T-helper 1 cell treated with Interleukin-12 subunit alpha and Interleukin-12 subunit beta and Interleukin-4 antibody, amounts not matched to agents 30 μg/mL and 1 μg/mL, for 36 hours (primary cell): ENCODE data around the gene SERPINA5.

Experiments
- H3K27ac Mint-ChIP-seq: one replicate; pipeline ENCODE4 v1.8.0; 2021; ENCODE audit warnings: mild to moderate bottlenecking, mixed read lengths
- H3K27me3 Mint-ChIP-seq: one replicate; pipeline ENCODE4 v1.8.0; 2021; ENCODE audit warnings: low read depth, mixed read lengths
- H3K36me3 Mint-ChIP-seq: one replicate; pipeline ENCODE4 v1.8.0; 2021; ENCODE audit warnings: low read depth, mixed read lengths
- H3K4me1 Mint-ChIP-seq: one replicate; pipeline ENCODE4 v1.8.0; 2021; ENCODE audit warnings: low read depth, mixed read lengths
- H3K4me3 Mint-ChIP-seq: one replicate; pipeline ENCODE4 v1.8.0; 2021; ENCODE audit warnings: mild to moderate bottlenecking, moderate library complexity, mixed read lengths
- H3K9me3 Mint-ChIP-seq: one replicate; pipeline ENCODE4 v1.8.0; 2021; ENCODE audit warnings: mixed read lengths

The SERPINA5 gene

DNA sequence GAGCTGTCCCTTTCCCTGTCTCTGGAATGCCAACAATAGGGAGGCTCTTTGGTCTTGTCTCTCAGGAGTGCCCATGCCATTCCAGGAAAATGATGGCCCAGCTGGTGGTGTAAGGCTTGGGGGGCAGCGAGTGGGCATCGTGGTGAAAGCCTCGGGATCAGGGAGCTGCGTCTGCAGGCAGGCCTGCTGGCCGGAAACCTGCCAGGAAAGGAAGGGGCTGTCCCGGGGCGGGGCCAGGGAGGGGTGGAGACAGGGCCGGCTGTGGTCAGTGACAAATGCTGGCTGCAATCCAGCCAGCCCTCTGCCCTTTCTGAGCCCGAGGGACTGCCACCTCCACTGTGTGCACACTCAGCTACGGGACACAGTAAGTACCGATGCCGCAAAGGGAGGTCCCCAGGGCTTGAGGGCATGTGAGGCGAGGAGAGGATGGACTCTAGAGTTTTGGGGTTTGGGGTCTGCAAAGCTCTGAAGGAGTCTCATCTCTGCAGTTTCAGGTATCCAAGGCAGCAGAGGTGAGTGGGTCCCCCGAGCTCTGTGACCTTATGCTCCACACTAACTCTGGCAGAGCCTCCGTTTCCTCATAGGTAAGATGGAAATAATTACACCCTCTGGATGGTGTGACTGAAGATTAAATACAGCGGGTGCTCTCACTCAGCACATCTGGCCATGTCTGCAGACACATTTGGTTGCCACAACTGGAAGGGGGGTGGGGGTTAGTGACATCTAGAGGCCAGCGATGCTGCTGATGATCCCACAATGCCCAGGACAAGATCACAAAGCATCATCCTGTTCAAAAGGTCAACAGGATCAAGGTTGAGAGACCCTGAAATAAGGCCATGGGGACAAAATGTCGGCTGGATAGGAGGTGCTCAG is at the start of gene SERPINA5:
Gene SERPINA5 (plus strand): TSS at position 300 of the 873 bp plus-strand sequence. CDS start 5,937 bp downstream, outside the sequence.
- Mint-ChIP-seq H3K4me1 (no peaks in the 10 kb centered on the region), H3K27ac (no peak within 1 kb of the TSS), H3K36me3 (no peaks in the 10 kb centered on the region), H3K27me3 (no peaks in the 10 kb centered on the region), H3K4me3 (no peak within 1 kb of the TSS), H3K9me3 (no peaks in the 10 kb centered on the region)

DNA sequence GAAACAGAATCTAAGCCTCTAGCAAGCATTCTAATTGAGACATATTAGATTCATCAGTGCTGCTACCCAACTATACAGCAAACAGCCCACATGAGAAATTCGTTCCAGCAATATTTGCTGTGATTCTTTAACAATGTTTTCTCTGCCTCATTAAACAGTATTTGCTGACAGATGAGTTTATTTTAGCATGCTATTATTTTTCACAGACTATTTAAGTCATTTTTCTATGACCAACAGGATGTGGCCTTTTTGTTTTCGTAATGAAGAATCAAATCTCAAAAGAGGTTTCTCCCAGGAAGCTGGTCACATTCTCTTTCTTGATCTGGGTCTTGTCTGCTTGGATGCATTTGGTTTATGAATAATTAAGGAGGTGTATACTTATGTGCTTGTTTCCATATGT is 48.8 kb upstream of the SERPINA5 start:
- peaks cover 3% of the 10 kb centered on the region for H3K27me3 Mint-ChIP-seq
- H3K36me3 Mint-ChIP-seq: no peaks in the 10 kb centered on the region
- no peaks in the 10 kb centered on the region for H3K9me3 Mint-ChIP-seq
- no peak overlapping the region for H3K4me3 Mint-ChIP-seq
- no peak overlapping the region for H3K27ac Mint-ChIP-seq
- H3K4me1 Mint-ChIP-seq: no peaks in the 10 kb centered on the region

GRCh38 chr14:94535506-94535905 is 45.7 kb upstream of the SERPINA5 start:
- peaks cover 3% of the 10 kb centered on the region for H3K27me3 Mint-ChIP-seq
- no peaks in the 10 kb centered on the region for H3K36me3 Mint-ChIP-seq
- H3K27ac Mint-ChIP-seq: no peak overlapping the region
- H3K4me1 Mint-ChIP-seq: no peaks in the 10 kb centered on the region
- H3K4me3 Mint-ChIP-seq: no peak overlapping the region
- H3K9me3 Mint-ChIP-seq: no peaks in the 10 kb centered on the region

DNA sequence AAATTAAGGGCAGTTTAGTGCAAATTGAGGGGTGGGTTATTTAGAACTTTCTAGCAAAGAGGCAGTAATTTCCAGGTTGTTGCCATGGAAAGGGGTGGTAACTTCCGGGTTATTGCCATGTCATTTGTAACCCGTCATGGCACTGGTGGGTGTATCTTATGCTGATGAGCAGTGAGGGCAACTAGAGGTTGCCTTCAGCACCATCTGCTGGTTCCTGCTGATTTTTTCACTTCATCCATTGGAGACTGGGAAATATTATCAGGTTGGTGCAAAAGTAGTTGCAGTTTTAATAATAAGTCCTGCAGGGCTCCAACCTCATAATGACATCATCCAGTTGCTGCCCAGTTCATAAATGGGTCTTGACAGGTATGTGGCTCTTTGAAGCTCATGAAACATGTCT is 44.4 kb upstream of the SERPINA5 start:
- no peak overlapping the region for H3K27ac Mint-ChIP-seq
- H3K36me3 Mint-ChIP-seq: no peaks in the 10 kb centered on the region
- H3K9me3 Mint-ChIP-seq: no peaks in the 10 kb centered on the region
- no peaks in the 10 kb centered on the region for H3K4me1 Mint-ChIP-seq
- H3K4me3 Mint-ChIP-seq: no peak overlapping the region
- peaks cover 3% of the 10 kb centered on the region for H3K27me3 Mint-ChIP-seq

- H3K36me3 Mint-ChIP-seq: no peaks in the 10 kb centered on the region
- H3K4me3 Mint-ChIP-seq: no peak overlapping the region
- H3K27ac Mint-ChIP-seq: no peak overlapping the region
- peaks cover 2% of the 10 kb centered on the region for H3K27me3 Mint-ChIP-seq
- H3K4me1 Mint-ChIP-seq: no peaks in the 10 kb centered on the region
- H3K9me3 Mint-ChIP-seq: no peaks in the 10 kb centered on the region
Measured at GRCh38 chr14:94538070-94538740, 43.0 kb upstream of the SERPINA5 start.

DNA sequence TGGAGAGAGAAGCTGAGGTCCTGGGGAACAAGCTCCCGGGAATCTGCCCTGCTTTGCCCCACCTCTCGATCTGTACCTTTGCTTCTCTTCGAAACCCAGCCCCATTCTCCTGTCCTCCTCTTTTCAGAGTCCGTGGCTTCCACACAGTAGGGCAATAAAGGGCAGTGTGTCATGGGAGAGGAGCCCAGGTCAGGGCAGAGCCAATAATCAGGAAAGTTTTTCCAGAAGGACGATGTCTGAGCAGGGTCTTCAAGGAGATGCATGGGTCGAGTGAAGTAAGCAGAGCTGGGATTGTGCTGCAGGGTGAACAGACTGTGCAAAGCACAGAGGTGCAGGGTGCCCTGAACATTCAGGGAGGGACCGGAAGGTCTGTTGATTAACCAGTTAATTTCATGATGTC is 42.0 kb upstream of the SERPINA5 start:
- Mint-ChIP-seq H3K27ac (no peak overlapping the region), H3K27me3 (no peaks in the 10 kb centered on the region), H3K36me3 (no peaks in the 10 kb centered on the region), H3K9me3 (no peaks in the 10 kb centered on the region), H3K4me1 (no peaks in the 10 kb centered on the region), H3K4me3 (no peak overlapping the region)

DNA sequence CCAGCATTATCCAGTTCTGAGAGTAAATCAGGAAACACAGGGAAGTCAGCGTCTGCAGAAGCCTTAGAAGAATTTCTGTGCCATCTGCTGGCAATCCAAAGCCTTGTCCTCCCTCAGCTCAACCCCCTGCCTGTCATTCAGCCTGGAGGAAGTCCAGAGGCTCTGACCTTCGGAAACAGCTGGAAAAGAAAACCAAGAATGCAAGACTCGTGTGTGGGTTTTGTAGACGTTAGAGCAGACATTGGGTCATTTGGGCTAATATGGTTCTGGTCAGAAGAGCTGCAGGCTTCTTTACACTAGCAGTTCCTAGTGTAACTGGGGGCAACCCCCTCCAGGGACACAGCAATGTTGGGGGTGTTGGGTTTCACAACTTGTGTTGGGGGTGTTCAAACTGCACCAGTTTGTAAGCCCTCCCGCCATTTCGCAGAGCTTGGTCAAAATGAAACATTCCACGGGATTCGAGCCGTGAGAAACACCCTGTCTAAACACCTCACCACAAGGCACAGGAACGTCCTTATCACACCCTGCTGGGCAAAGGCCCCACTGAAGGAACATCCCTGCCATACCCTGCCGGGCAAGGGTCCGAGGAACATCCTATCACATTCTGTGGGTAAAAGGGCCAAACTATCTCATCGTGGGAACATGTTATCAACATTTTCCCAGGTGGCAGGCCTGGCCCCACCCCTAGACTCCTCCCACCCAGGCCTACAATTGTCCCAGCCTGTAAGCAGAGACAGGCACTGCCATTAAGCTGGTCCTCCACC is 41.0 kb upstream of the SERPINA5 start:
- no peak overlapping the region for H3K4me3 Mint-ChIP-seq
- H3K27me3 Mint-ChIP-seq: no peaks in the 10 kb centered on the region
- no peaks in the 10 kb centered on the region for H3K36me3 Mint-ChIP-seq
- no peaks in the 10 kb centered on the region for H3K4me1 Mint-ChIP-seq
- no peak overlapping the region for H3K27ac Mint-ChIP-seq
- H3K9me3 Mint-ChIP-seq: no peaks in the 10 kb centered on the region

GRCh38 chr14:94541234-94541975 is 39.8 kb upstream of the SERPINA5 start:
- Mint-ChIP-seq H3K27me3 (no peaks in the 10 kb centered on the region), H3K9me3 (no peaks in the 10 kb centered on the region), H3K4me1 (no peaks in the 10 kb centered on the region), H3K27ac (no peak overlapping the region), H3K4me3 (no peak overlapping the region), H3K36me3 (no peaks in the 10 kb centered on the region)

DNA sequence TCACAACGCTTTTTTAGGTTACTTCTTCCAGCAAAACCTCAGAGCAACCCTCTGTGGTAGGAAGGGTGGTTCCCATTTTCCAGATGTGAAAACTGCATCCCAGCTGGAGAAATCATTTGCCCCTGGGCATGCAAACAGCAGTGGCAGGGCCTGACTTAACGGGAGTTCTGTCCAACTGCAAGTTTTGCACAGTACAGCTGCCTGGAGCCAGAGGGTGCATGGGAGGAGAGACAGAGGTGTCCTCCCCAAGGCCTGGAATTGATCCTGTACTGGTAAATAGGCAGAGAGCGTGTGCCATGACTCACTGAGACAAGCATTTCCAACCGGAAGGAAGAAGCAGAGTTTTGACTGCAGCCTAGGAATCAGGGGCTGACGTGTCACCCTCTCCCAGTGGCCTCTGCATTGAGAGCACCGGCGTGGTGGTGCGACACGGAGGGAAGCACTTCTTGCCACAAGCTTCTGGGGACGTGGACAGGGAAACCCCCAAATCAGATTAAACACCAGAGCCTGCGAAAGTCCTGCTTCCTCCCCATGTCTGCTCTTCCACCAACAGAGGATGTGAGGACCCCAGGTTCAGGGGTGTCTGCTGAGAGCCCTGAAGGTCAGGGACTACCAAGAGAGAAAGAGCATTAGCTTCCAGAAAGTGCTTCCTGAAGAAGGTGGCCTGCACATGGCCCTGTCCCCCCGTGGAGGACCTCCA is 39.0 kb upstream of the SERPINA5 start:
- H3K36me3 Mint-ChIP-seq: no peaks in the 10 kb centered on the region
- no peaks in the 10 kb centered on the region for H3K4me1 Mint-ChIP-seq
- H3K27me3 Mint-ChIP-seq: no peaks in the 10 kb centered on the region
- H3K4me3 Mint-ChIP-seq: no peak overlapping the region
- no peaks in the 10 kb centered on the region for H3K9me3 Mint-ChIP-seq
- H3K27ac Mint-ChIP-seq: no peak overlapping the region

DNA sequence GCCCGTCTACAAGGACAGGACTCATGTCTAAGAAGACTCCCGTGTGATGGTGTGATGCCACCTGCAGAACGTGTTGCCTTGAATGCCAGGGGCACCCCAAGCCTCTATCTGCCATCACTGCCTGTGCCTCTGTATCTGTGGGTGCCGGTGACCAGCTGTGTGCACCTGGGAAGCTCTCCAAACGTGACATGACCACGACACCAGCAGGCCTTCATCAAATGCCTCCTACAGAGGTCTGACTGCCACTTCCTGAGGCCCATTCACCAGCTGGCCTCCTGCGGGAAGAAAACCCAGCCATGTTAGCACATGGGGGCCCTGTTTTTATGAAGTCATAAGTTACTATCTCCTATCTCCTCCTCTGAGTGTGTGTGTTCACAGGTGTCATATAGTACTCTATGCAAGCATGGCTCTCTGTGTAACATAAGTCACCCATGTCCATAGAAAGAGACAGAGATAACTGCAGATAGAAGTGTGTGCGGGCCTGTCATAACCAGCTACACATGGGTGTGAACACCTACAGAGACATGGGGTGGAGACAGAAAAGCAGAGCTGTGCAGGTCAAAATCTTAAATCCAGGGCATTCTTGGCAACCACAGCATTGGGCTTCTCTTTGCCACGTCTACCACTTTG is 38.3 kb upstream of the SERPINA5 start:
- Mint-ChIP-seq H3K27ac (no peak overlapping the region), H3K4me1 (no peaks in the 10 kb centered on the region), H3K9me3 (no peaks in the 10 kb centered on the region), H3K4me3 (no peak overlapping the region), H3K27me3 (no peaks in the 10 kb centered on the region), H3K36me3 (no peaks in the 10 kb centered on the region)

- Mint-ChIP-seq H3K4me3 (no peak overlapping the region), H3K27me3 (no peaks in the 10 kb centered on the region), H3K27ac (no peak overlapping the region), H3K36me3 (no peaks in the 10 kb centered on the region), H3K4me1 (no peaks in the 10 kb centered on the region), H3K9me3 (no peaks in the 10 kb centered on the region)
Measured at GRCh38 chr14:94543449-94544124, 37.6 kb upstream of the SERPINA5 start.

DNA sequence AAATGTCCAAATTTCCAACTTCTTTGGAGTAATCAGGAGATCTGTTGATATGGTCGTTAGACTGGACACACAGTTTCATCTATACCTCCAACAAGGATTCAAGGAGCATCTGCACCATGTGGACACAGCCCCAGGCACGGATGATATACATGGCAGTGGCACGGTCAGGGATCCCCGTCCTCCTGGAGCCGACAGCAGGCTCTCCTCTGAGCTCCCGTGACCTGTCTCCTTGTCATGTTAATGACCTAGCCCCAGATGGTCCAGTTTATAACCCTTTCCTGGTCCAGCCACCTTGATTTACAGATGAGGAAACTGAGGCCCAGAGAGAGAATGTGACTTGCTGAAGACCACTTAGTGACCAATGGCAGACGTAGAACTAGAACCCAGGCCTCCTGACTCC is 36.5 kb upstream of the SERPINA5 start:
- Mint-ChIP-seq H3K27ac (no peak overlapping the region), H3K4me1 (no peaks in the 10 kb centered on the region), H3K27me3 (no peaks in the 10 kb centered on the region), H3K4me3 (no peak overlapping the region), H3K36me3 (no peaks in the 10 kb centered on the region), H3K9me3 (no peaks in the 10 kb centered on the region)
